Adipocyte (in vitro differentiated cells): Measurements from ENCODE around the gene HES7.

Source experiments
- DNase-seq: peaks from one replicate; pipeline ENCODE4 v3.0.0-alpha.2; 2015; ENCODE audit warnings: low read depth
- H3K27me3 ChIP-seq: replicated peaks from 2 replicates; pipeline ENCODE4 v1.7.0; 2013; ENCODE audit warnings: mild to moderate bottlenecking, low read length, moderate library complexity; ENCODE audit not compliant: control insufficient read depth, insufficient read depth
- H3K36me3 ChIP-seq: 2 replicates; pipeline ENCODE4 v1.7.0; 2013; ENCODE audit warnings: low read length, mild to moderate bottlenecking, moderate library complexity; ENCODE audit not compliant: control insufficient read depth, insufficient read depth, severe bottlenecking
- H3K4me1 ChIP-seq: 2 replicates; pipeline ENCODE4 v1.7.0; 2013; ENCODE audit warnings: mild to moderate bottlenecking, low read length, moderate library complexity; ENCODE audit not compliant: control insufficient read depth, insufficient read depth
- H3K4me3 ChIP-seq: 2 replicates; pipeline ENCODE4 v1.7.0; 2013; ENCODE audit warnings: mild to moderate bottlenecking, low read length, moderate library complexity
- H3K9ac ChIP-seq: 2 replicates; pipeline ENCODE4 v1.7.0; 2013; ENCODE audit warnings: mild to moderate bottlenecking, low read length, moderate library complexity
- H3K9me3 ChIP-seq: 2 replicates; pipeline ENCODE4 v1.7.0; 2013; ENCODE audit warnings: mild to moderate bottlenecking, low read length, moderate library complexity; ENCODE audit not compliant: control insufficient read depth

Gene HES7

GRCh38 chr17:8072729-8073461 lies 51.0 kb downstream of the HES7 start:
- H3K4me1 ChIP-seq, result no peaks in the 10 kb centered on the region
- peaks cover 81% of the 10 kb centered on the region for H3K27me3 ChIP-seq
- H3K4me3 ChIP-seq, result no peak overlapping the region
- H3K36me3 ChIP-seq, result no peaks in the 10 kb centered on the region
- H3K9ac ChIP-seq, result no peak overlapping the region
- peak; percentile 47 for DNase-seq
- H3K9me3 ChIP-seq, result no peaks in the 10 kb centered on the region

- H3K4me1 ChIP-seq, result no peaks in the 10 kb centered on the region
- no peak overlapping the region for H3K4me3 ChIP-seq
- no peak for DNase-seq
- no peak overlapping the region for H3K9ac ChIP-seq
- peaks cover 81% of the 10 kb centered on the region for H3K27me3 ChIP-seq
- H3K9me3 ChIP-seq, result no peaks in the 10 kb centered on the region
- no peaks in the 10 kb centered on the region for H3K36me3 ChIP-seq
Observed at GRCh38 chr17:8072341-8072728, 51.6 kb downstream of the HES7 start.

GRCh38 chr17:8071496-8071895 lies 52.4 kb downstream of the HES7 start:
- Histone ChIP-seq H3K9me3 (no peaks in the 10 kb centered on the region), H3K9ac (no peak overlapping the region), H3K27me3 (peaks cover 81% of the 10 kb centered on the region), H3K4me1 (no peaks in the 10 kb centered on the region), H3K36me3 (no peaks in the 10 kb centered on the region), H3K4me3 (no peak overlapping the region)
- DNase-seq, result no peak
